Measurements from ENCODE around the gene TACC2.

The TACC2 gene

DNA sequence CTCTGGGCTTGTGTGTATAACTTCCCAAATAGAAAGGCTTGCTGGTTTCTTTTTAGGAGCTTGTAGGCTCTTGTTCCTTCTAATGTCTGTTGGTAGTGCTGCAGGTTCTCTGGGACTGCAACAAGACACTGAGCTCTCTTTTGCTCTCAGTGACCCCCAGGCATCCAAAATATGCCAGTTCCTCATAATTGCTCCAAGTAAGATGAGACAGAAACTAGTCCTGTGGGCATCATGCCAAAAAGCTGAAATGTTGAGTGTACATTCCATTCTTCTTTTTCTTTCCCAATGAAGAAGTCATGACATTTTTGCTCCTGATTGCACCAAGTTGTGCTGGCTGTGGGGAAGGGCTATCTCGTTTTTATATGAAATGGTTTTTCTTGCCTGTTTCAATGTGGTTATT, 275.0 kb downstream of the TACC2 start:
- Mint-ChIP-seq H3K4me3 (no peak overlapping the region), H3K36me3 (peaks cover 2% of the 10 kb centered on the region), H3K27me3 (peaks cover 27% of the 10 kb centered on the region), H3K4me1 (ENCODE audit: low read depth) (no peaks in the 10 kb centered on the region), H3K27ac (no peak overlapping the region), H3K9me3 (ENCODE audit: low read depth) (peaks cover 14% of the 10 kb centered on the region)

GRCh38 chr10:122264436-122264835, 275.5 kb downstream of the TACC2 start:
- H3K27ac Mint-ChIP-seq = no peak overlapping the region
- H3K4me1 Mint-ChIP-seq (ENCODE audit: low read depth) = no peaks in the 10 kb centered on the region
- H3K36me3 Mint-ChIP-seq = peaks cover 2% of the 10 kb centered on the region
- H3K27me3 Mint-ChIP-seq = peaks cover 27% of the 10 kb centered on the region
- H3K9me3 Mint-ChIP-seq (ENCODE audit: low read depth) = peaks cover 14% of the 10 kb centered on the region
- no peak overlapping the region for H3K4me3 Mint-ChIP-seq

DNA sequence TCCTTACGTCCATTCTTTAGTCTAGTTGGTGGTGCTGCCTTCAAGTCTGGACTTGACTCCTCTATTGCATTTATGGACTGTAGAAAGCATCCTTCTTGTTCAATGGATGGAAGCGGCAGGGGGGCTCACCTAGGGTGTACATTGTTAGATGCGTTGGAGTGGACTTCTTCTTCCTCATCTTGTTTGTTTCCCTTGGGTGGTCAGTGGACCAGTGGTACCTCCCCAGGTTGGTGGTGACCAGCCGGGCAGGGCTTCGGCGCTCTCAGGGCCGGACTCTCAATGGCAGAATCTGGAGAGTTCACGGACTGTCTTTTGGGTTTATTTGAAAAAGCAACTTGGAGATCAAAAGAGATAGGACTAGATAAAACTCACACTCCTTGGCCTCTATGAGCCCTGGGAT, 276.0 kb downstream of the TACC2 start:
- H3K4me3 Mint-ChIP-seq = no peak overlapping the region
- H3K27ac Mint-ChIP-seq = no peak overlapping the region
- H3K9me3 Mint-ChIP-seq (ENCODE audit: low read depth) = peaks cover 14% of the 10 kb centered on the region
- peaks cover 29% of the 10 kb centered on the region for H3K27me3 Mint-ChIP-seq
- H3K36me3 Mint-ChIP-seq = peaks cover 2% of the 10 kb centered on the region
- H3K4me1 Mint-ChIP-seq (ENCODE audit: low read depth) = no peaks in the 10 kb centered on the region

GRCh38 chr10:122265896-122266295, 276.9 kb downstream of the TACC2 start:
- Mint-ChIP-seq H3K4me1 (ENCODE audit: low read depth) (no peaks in the 10 kb centered on the region), H3K27me3 (peaks cover 29% of the 10 kb centered on the region), H3K4me3 (no peak overlapping the region), H3K36me3 (peaks cover 2% of the 10 kb centered on the region), H3K9me3 (ENCODE audit: low read depth) (peaks cover 14% of the 10 kb centered on the region), H3K27ac (no peak overlapping the region)

DNA sequence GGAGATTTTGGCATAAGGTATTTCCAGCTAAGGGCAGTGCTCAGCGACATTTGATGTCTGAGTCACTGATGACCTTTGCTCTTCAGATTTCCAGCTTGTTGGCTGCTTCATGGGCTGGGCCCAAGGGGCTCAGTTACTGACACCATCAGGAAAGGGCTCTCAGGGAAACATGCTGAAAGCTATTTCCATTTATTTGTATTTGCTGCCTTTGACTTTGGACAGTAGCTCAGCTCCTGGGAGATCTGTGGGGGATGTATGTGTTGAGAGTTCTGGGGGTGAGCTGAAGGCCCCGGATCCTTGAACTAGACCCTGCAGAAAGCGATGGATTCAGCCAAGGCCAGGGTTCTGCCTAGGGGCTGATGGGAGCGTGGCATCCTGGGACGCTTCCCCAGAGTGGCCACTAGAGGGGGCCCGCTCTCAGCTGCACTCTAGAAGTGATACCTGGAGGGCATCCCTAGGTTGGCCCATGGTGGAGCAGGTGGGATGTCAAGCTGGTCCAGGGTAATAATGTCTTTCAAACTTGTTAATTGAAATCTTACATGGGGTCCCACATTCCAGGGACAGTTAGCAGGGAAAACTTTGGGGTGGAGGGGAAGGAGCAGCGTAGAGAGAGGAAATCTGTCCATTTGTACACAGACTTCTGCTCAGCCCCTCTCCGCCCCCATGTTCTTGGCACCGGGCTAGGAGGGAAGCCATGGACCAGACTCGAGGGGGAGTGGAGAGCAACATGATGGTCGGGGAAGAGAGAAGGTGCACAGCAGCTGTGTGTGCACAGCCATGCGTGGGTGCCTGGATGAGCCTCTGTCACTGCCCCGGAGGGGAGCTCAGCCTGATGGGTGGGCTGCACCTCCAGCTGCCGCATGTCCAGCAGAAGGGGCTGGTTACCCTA, 279.1 kb downstream of the TACC2 start:
- Mint-ChIP-seq H3K4me1 (ENCODE audit: low read depth) (no peaks in the 10 kb centered on the region), H3K27ac (no peak overlapping the region), H3K9me3 (ENCODE audit: low read depth) (peaks cover 4% of the 10 kb centered on the region), H3K27me3 (peaks cover 22% of the 10 kb centered on the region), H3K4me3 (no peak overlapping the region), H3K36me3 (no peaks in the 10 kb centered on the region)

DNA sequence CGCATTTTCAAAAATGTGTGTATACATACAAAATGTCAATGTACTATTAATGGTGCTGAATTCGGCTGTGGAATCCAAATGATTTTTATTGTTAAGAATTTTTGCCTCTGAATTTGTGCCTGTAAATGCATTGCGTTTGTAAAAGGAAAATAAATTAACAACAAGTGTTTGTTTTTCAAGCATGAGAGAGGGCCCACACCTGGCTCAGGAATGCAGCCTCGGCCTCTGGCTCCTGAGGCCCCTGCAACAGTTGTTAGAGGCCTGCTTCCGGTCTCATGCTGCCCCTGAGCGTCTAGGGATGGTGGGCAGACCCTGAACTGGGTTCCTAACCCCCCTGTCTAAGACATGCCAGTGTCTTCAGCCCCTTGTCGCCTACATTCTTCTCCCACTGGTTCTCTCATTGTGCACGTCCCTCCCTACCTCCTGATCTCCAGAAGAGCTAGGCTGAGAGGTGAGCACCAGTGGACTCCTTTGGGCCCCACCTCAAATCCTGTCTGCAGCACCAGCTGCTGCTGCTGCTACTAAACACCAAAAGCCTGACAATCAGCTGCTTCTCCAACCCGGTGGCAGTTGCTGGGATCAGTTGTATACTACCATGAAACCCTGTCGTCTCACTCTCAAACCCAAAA, 280.2 kb downstream of the TACC2 start:
- Mint-ChIP-seq H3K4me1 (ENCODE audit: low read depth) (no peaks in the 10 kb centered on the region), H3K4me3 (no peak overlapping the region), H3K36me3 (no peaks in the 10 kb centered on the region), H3K9me3 (ENCODE audit: low read depth) (no peaks in the 10 kb centered on the region), H3K27ac (no peak overlapping the region), H3K27me3 (peaks cover 19% of the 10 kb centered on the region)

DNA sequence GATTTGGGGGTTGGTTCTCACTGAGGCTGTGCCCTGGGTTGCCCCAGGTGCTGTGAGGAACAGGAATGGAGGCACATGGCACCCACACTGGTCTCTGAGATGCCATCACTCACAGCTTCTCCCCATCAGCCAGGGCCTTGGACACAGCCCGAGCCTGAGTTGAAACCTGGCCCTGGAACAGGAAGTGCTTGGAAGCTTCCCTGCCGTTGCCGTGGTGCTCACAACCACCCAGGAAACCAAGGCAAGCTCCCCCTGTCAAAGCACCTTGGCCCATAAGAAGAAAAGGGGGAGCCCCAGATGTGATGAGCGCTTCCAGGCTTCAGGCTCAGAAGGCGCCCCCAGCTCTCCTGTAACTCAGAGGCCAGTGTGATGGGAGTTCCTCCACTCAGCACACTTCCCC, 282.1 kb downstream of the TACC2 start, which contains the start of gene BTBD16:
Gene BTBD16 (plus strand): TSS at position 221 of the 400 bp plus-strand sequence. CDS start 3,786 bp downstream, outside the sequence.
- H3K9me3 Mint-ChIP-seq (ENCODE audit: low read depth) = no peaks in the 10 kb centered on the region
- no peaks in the 10 kb centered on the region for H3K36me3 Mint-ChIP-seq
- H3K4me1 Mint-ChIP-seq (ENCODE audit: low read depth) = no peaks in the 10 kb centered on the region
- H3K27ac Mint-ChIP-seq = no peak within 1 kb of the TSS
- no peak within 1 kb of the TSS for H3K4me3 Mint-ChIP-seq
- peaks cover 8% of the 10 kb centered on the region for H3K27me3 Mint-ChIP-seq

DNA sequence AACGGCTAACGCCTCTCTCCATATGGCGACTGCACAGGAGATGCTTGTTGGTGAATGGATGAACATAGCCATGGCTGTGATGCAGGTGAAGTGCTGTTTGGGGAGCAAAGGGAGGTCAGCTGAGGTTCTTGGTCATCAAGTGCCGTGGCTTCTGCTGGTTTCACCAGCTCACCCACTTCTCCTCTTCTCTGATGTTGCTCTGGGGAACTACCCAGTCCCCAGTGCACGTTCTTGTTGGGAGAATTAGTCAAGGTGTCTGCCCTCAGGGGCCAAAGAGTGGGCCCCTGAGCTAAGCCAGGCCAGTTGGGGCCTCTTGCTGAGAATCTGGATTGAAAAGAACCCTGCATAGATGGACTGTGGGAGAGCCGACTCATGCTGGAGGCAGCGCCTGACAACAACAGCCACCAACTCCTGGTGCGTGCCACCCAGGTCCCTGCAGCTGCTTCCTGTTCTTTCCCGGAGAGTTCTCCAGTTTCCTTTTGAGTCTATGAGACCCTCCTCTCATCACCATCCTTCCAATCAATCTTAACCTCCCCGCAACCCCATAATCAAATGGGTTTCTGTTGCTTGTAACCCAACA, 285.1 kb downstream of the TACC2 start:
- Mint-ChIP-seq H3K9me3 (ENCODE audit: low read depth) (no peaks in the 10 kb centered on the region), H3K36me3 (no peaks in the 10 kb centered on the region), H3K4me1 (ENCODE audit: low read depth) (no peaks in the 10 kb centered on the region), H3K27me3 (peaks cover 5% of the 10 kb centered on the region), H3K4me3 (no peak overlapping the region), H3K27ac (no peak overlapping the region)

- no peak overlapping the region for H3K4me3 Mint-ChIP-seq
- no peak overlapping the region for H3K27ac Mint-ChIP-seq
- H3K36me3 Mint-ChIP-seq = no peaks in the 10 kb centered on the region
- H3K9me3 Mint-ChIP-seq (ENCODE audit: low read depth) = no peaks in the 10 kb centered on the region
- H3K27me3 Mint-ChIP-seq = peaks cover 14% of the 10 kb centered on the region
- no peaks in the 10 kb centered on the region for H3K4me1 Mint-ChIP-seq (ENCODE audit: low read depth)
These were observed 287.7 kb downstream of the TACC2 start for GRCh38 chr10:122276611-122277208.

DNA sequence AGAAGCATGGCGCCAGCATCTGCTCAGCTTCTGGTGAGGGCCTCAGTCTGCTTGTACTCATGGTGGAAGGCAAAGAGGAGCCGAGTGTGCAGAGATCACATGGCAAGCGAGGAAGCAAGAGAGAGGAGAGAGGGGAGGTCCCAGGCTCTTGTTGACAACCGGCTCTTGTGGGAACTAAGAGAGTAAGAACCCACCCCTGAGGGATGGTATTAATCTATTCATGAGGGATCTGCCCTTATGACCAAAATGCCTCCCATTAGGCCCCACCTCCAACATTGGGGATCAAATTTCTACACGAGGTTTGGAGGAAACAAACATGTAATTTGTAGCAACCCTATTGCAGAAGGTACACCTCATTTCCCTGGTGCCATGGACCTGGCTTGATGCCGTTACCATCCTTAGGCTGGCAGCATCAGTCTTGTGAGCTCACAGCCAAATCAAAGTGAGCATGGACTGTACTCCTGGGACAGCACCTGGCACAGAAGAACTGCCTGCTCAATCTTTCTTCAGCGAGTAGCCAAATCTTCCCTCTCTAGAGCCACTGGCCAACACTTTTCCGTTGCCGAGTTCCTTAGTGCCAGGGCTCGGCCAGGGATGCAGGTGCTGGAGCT, 288.7 kb downstream of the TACC2 start:
- H3K27me3 Mint-ChIP-seq = peaks cover 20% of the 10 kb centered on the region
- no peak overlapping the region for H3K4me3 Mint-ChIP-seq
- no peaks in the 10 kb centered on the region for H3K36me3 Mint-ChIP-seq
- H3K4me1 Mint-ChIP-seq (ENCODE audit: low read depth) = no peaks in the 10 kb centered on the region
- H3K27ac Mint-ChIP-seq = no peak overlapping the region
- no peaks in the 10 kb centered on the region for H3K9me3 Mint-ChIP-seq (ENCODE audit: low read depth)

DNA sequence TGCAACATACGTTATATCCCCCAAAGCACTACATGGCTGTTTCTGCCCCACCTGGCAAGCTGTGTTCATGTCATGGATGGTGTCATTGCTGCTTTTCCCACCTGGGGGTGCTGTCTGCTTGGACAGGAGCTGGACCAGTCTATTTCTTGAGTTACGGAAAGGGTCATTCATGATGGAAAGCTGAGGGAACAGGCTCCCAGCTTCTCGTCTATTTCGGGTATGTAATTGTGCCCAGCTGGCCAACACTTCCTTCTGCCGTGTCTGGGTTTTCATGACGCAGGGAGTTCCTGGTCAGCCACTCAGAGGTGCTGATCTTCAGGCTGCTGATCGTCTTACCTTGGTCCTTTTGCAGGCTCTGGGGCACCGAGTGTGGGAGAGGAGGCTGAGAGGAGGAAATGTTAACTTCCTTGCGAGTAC, 290.8 kb downstream of the TACC2 start:
- Mint-ChIP-seq H3K4me3 (no peak overlapping the region), H3K9me3 (ENCODE audit: low read depth) (no peaks in the 10 kb centered on the region), H3K4me1 (ENCODE audit: low read depth) (no peaks in the 10 kb centered on the region), H3K27ac (no peak overlapping the region), H3K27me3 (peaks cover 21% of the 10 kb centered on the region), H3K36me3 (no peaks in the 10 kb centered on the region)

DNA sequence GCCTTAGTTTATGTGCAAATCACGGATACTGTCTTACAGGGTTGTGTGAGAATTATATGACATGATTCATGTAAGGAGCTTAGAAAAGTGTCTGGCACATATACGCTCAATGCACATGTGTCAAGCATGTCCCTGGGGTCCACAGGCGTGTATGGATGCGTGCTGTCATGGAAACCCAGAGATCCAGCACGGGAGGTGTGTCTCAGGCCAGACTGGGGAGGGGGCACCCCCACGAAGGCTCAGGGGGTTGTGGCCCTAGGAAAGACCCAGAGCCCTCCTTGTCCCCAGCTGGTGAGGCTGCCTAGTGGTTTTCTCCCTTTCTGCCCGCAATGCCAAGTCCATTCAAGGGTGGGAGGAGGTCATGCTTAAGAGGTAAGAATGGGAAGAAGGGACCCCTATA, 291.2 kb downstream of the TACC2 start:
- Mint-ChIP-seq H3K4me3 (no peak overlapping the region), H3K27ac (no peak overlapping the region), H3K4me1 (ENCODE audit: low read depth) (no peaks in the 10 kb centered on the region), H3K27me3 (peaks cover 21% of the 10 kb centered on the region), H3K9me3 (ENCODE audit: low read depth) (no peaks in the 10 kb centered on the region), H3K36me3 (no peaks in the 10 kb centered on the region)

- no peak overlapping the region for H3K27ac Mint-ChIP-seq
- H3K4me3 Mint-ChIP-seq = no peak overlapping the region
- peaks cover 20% of the 10 kb centered on the region for H3K27me3 Mint-ChIP-seq
- H3K36me3 Mint-ChIP-seq = no peaks in the 10 kb centered on the region
- H3K4me1 Mint-ChIP-seq (ENCODE audit: low read depth) = no peaks in the 10 kb centered on the region
- no peaks in the 10 kb centered on the region for H3K9me3 Mint-ChIP-seq (ENCODE audit: low read depth)
These were observed 292.2 kb downstream of the TACC2 start for GRCh38 chr10:122281018-122281626.

DNA sequence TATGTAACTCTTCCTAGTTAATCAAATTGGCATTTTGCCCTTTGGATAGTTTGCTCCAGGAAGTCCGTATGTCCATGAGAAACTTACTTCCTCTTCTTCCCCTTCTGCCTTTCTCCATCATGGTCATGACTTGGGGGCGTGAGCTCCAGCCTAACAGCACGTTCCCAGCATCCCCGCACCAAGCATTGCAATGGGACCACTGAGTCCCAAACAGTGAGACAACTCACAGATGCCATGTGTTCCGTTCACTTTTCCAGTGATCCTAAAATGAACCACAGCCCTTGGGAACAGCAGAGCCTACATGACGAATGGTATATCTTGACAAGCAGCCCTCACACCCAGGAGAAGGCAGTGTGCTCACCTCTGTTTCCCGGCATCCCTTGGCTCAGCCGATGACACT, 292.8 kb downstream of the TACC2 start:
- H3K27me3 Mint-ChIP-seq = peaks cover 20% of the 10 kb centered on the region
- no peak overlapping the region for H3K27ac Mint-ChIP-seq
- H3K4me1 Mint-ChIP-seq (ENCODE audit: low read depth) = no peaks in the 10 kb centered on the region
- no peaks in the 10 kb centered on the region for H3K9me3 Mint-ChIP-seq (ENCODE audit: low read depth)
- H3K4me3 Mint-ChIP-seq = no peak overlapping the region
- no peaks in the 10 kb centered on the region for H3K36me3 Mint-ChIP-seq
